HepG2 (cell line): Measurements from ENCODE around the gene IFI30. TPM values are rescaled to one million over a fixed set of nuclear protein-coding genes. Genes with fewer than 3 reads are reported as not detected.

Experiments used
- ERF ChIP-seq: IDR thresholded peaks from 2 replicates; pipeline ENCODE4 v1.6.1; 2018; ENCODE audit warnings: missing biosample characterization, missing genetic modification reagents
- FOXC1 ChIP-seq: sonication (generic); formaldehyde crosslinking; IDR thresholded peaks from 2 replicates; pipeline ENCODE4 v1.8.0; 2022; ENCODE audit warnings: mild to moderate bottlenecking, missing genetic modification reagents, borderline replicate concordance
- NPAS2 ChIP-seq: sonication (generic); formaldehyde crosslinking; IDR thresholded peaks from 2 replicates; pipeline ENCODE4 v1.8.0; 2022; ENCODE audit warnings: mild to moderate bottlenecking, missing genetic modification reagents, borderline replicate concordance
- PCBP2 ChIP-seq: fragments of 200-400 bp; formaldehyde crosslinking; optimal IDR thresholded peaks from 2 replicates; pipeline ENCODE3; 2018; ENCODE audit warnings: low read length, low read depth; ENCODE audit not compliant: poor library complexity, severe bottlenecking
- RCOR2 ChIP-seq: IDR thresholded peaks from 2 replicates; pipeline ENCODE4 v1.6.1; 2016; ENCODE audit warnings: missing biosample characterization, missing genetic modification reagents
- SIX1 ChIP-seq: sonication (generic); formaldehyde crosslinking; IDR thresholded peaks from 2 replicates; pipeline ENCODE4 v1.4.0; 2020; ENCODE audit warnings: missing genetic modification reagents, borderline replicate concordance
- TEAD3 ChIP-seq: optimal IDR thresholded peaks from 2 replicates; pipeline ENCODE3; 2016; ENCODE audit warnings: borderline replicate concordance
- XRCC5 ChIP-seq: fragments of 200-400 bp; formaldehyde crosslinking; optimal IDR thresholded peaks from 2 replicates; pipeline ENCODE3; 2017; ENCODE audit warnings: mild to moderate bottlenecking, low read length
- ZBTB7B ChIP-seq: sonication (generic); formaldehyde crosslinking; IDR thresholded peaks from 2 replicates; pipeline ENCODE4 v1.4.0; 2020; ENCODE audit warnings: missing genetic modification reagents
- ZEB1 ChIP-seq: IDR thresholded peaks from 2 replicates; pipeline ENCODE4 v1.6.1; 2012; ENCODE audit warnings: mild to moderate bottlenecking, low read depth, inconsistent platforms; ENCODE audit not compliant: insufficient replicate concordance
- ZNF282 ChIP-seq: fragments of 450-650 bp; IDR thresholded peaks from 2 replicates; pipeline ENCODE4 v1.6.1; 2018; ENCODE audit not compliant: partially characterized antibody
- ZNF296 ChIP-seq: sonication (generic); formaldehyde crosslinking; conservative IDR thresholded peaks from 2 replicates; pipeline ENCODE4 v1.5.0; 2020; ENCODE audit warnings: mild to moderate bottlenecking, missing genetic modification reagents
- ZNF33A ChIP-seq: sonication (generic); formaldehyde crosslinking; IDR thresholded peaks from 2 replicates; pipeline ENCODE4 v1.5.1; 2020; ENCODE audit warnings: missing genetic modification reagents, mild to moderate bottlenecking, moderate library complexity, borderline replicate concordance
- ZNF44 ChIP-seq: sonication (generic); formaldehyde crosslinking; IDR thresholded peaks from 2 replicates; pipeline ENCODE4 v1.5.1; 2020; ENCODE audit warnings: mild to moderate bottlenecking, missing genetic modification reagents
- ZNF747 ChIP-seq: sonication (generic); formaldehyde crosslinking; IDR thresholded peaks from 2 replicates; pipeline ENCODE4 v1.8.1; 2023; ENCODE audit warnings: missing genetic modification reagents, mild to moderate bottlenecking, borderline replicate concordance
- polyA plus RNA-seq, 8 experiments: library from polyadenylated mRNA; depleted of rRNA in 3 of 8; stranded (reverse) in 7 of 8; unstranded in 1 of 8; fragments of >200 nt; fragmentation: Illumina TruSeq in 4 of 8; extraction: Trizol in 4 of 8; gene quantifications; 2 replicates each; pipeline versions ENCODE4 v1.2.1 to v1.2.3, GENCODE V29; 2011 to 2016; ENCODE audit warnings: low read depth in 4 of 8, missing spikeins in 1 of 8, mixed read lengths in 1 of 8; ENCODE audit not compliant: insufficient read depth in 1 of 8
- total RNA-seq, 5 experiments: library from RNA; depleted of rRNA; stranded (reverse); fragments of >200 nt; fragmentation: Illumina TruSeq; extraction: Trizol; gene quantifications; 2 replicates each; pipeline ENCODE4 v1.2.3, GENCODE V29; 2016; ENCODE audit warnings: low read depth in 1 of 5
- TF ChIP-seq, protein P1 (sequence below): sonication (generic); formaldehyde crosslinking; IDR thresholded peaks from 2 replicates; pipeline ENCODE4 v1.4.0; 2020; ENCODE audit warnings: missing genetic modification reagents
- TF ChIP-seq, protein P2 (sequence below): sonication (generic); formaldehyde crosslinking; conservative IDR thresholded peaks from 2 replicates; pipeline ENCODE4 v1.4.0; 2020; ENCODE audit warnings: missing genetic modification reagents
- TF ChIP-seq, protein P3 (sequence below): sonication (generic); formaldehyde crosslinking; conservative IDR thresholded peaks from 2 replicates; pipeline ENCODE4 v1.4.0; 2020; ENCODE audit warnings: mild to moderate bottlenecking, missing genetic modification reagents, moderate library complexity
- TF ChIP-seq, protein P4 (sequence below): sonication (generic); formaldehyde crosslinking; IDR thresholded peaks from 2 replicates; pipeline ENCODE4 v1.5.1; 2020; ENCODE audit warnings: missing genetic modification reagents, mild to moderate bottlenecking, borderline replicate concordance

IFI30 gene
- total and polyA plus RNA-seq, 2 of the 13 experiments (the other 11 are each of a cell fraction or from before 2014, with no cell fraction given), result 25.0 to 79.4 TPM

DNA sequence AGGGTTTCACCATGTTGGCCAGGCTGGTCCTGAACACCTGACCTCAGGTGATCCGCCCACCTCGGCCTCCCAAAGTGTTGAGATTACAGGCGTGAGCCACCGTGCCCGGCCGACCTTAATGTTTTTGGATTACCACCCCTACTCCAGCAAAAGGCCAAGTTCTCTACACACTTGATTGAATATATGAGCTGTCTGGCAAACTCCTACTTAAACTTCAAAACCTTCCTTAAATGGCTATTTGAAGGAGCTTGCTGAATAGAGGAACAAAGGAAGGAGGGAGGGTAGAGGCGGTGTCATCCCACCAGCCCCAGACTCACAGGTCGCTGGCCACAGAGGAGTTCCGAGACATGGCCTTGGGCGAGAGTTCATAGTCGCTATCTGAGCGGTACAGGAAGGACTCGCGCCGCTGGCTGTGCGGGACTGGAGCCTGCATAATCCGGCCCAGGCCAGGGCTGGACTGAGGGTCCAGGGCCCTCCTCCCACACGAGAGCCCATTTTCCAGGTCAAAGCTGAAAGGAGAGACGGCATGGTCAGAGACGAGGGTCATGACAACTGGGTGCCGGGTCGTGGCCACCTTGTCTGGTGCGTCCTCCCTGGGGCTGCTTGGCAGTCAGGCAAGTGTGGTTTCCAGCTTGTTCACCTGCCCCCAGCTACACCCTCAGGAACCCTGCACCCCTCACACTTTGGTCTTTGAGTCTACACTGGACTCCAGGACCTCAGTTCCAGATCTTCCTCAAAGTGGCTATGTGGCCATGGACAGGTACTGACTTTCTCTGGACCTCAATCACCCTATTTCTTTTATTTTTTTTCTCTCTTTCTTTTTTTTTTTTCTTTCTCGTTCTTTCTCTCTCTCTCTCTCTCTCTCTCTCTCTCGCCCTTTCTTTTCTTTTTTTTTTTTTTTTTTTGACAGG is 48.5 kb downstream of the IFI30 start (continued):
- TF ChIP-seq PCBP2 (no peak), ZNF33A (CRISPR knock-in tag) (no peak), TEAD3 (CRISPR knock-in tag) (peak; percentile 49), ERF (CRISPR knock-in tag) (no peak), ZNF282 (no peak), ZEB1 (no peak), FOXC1 (CRISPR knock-in tag) (no peak), ZNF296 (no peak), ZBTB7B (CRISPR knock-in tag) (0 out of 2 replicates have a peak, but pooled peaks have one; percentile 41), XRCC5 (no peak), ZNF747 (CRISPR knock-in tag) (no peak), RCOR2 (CRISPR knock-in tag) (no peak), ZNF44 (no peak), NPAS2 (no peak), SIX1 (CRISPR knock-in tag) (no peak)
- TF ChIP-seq, protein P1, sequence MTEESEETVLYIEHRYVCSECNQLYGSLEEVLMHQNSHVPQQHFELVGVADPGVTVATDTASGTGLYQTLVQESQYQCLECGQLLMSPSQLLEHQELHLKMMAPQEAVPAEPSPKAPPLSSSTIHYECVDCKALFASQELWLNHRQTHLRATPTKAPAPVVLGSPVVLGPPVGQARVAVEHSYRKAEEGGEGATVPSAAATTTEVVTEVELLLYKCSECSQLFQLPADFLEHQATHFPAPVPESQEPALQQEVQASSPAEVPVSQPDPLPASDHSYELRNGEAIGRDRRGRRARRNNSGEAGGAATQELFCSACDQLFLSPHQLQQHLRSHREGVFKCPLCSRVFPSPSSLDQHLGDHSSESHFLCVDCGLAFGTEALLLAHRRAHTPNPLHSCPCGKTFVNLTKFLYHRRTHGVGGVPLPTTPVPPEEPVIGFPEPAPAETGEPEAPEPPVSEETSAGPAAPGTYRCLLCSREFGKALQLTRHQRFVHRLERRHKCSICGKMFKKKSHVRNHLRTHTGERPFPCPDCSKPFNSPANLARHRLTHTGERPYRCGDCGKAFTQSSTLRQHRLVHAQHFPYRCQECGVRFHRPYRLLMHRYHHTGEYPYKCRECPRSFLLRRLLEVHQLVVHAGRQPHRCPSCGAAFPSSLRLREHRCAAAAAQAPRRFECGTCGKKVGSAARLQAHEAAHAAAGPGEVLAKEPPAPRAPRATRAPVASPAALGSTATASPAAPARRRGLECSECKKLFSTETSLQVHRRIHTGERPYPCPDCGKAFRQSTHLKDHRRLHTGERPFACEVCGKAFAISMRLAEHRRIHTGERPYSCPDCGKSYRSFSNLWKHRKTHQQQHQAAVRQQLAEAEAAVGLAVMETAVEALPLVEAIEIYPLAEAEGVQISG (CRISPR knock-in tag), result no peak
- TF ChIP-seq, protein P2, sequence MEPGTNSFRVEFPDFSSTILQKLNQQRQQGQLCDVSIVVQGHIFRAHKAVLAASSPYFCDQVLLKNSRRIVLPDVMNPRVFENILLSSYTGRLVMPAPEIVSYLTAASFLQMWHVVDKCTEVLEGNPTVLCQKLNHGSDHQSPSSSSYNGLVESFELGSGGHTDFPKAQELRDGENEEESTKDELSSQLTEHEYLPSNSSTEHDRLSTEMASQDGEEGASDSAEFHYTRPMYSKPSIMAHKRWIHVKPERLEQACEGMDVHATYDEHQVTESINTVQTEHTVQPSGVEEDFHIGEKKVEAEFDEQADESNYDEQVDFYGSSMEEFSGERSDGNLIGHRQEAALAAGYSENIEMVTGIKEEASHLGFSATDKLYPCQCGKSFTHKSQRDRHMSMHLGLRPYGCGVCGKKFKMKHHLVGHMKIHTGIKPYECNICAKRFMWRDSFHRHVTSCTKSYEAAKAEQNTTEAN (CRISPR knock-in tag), result no peak
- TF ChIP-seq, protein P3, sequence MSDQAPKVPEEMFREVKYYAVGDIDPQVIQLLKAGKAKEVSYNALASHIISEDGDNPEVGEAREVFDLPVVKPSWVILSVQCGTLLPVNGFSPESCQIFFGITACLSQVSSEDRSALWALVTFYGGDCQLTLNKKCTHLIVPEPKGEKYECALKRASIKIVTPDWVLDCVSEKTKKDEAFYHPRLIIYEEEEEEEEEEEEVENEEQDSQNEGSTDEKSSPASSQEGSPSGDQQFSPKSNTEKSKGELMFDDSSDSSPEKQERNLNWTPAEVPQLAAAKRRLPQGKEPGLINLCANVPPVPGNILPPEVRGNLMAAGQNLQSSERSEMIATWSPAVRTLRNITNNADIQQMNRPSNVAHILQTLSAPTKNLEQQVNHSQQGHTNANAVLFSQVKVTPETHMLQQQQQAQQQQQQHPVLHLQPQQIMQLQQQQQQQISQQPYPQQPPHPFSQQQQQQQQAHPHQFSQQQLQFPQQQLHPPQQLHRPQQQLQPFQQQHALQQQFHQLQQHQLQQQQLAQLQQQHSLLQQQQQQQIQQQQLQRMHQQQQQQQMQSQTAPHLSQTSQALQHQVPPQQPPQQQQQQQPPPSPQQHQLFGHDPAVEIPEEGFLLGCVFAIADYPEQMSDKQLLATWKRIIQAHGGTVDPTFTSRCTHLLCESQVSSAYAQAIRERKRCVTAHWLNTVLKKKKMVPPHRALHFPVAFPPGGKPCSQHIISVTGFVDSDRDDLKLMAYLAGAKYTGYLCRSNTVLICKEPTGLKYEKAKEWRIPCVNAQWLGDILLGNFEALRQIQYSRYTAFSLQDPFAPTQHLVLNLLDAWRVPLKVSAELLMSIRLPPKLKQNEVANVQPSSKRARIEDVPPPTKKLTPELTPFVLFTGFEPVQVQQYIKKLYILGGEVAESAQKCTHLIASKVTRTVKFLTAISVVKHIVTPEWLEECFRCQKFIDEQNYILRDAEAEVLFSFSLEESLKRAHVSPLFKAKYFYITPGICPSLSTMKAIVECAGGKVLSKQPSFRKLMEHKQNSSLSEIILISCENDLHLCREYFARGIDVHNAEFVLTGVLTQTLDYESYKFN (CRISPR knock-in tag), result no peak; the same call in 1 of the 2 replicates
- TF ChIP-seq, protein P4, sequence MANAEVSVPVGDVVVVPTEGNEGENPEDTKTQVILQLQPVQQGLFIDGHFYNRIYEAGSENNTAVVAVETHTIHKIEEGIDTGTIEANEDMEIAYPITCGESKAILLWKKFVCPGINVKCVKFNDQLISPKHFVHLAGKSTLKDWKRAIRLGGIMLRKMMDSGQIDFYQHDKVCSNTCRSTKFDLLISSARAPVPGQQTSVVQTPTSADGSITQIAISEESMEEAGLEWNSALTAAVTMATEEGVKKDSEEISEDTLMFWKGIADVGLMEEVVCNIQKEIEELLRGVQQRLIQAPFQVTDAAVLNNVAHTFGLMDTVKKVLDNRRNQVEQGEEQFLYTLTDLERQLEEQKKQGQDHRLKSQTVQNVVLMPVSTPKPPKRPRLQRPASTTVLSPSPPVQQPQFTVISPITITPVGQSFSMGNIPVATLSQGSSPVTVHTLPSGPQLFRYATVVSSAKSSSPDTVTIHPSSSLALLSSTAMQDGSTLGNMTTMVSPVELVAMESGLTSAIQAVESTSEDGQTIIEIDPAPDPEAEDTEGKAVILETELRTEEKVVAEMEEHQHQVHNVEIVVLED, result no peak
